GM18867 (cell line): ENCODE data around the gene BRF1.

Experiments
- ATAC-seq: cut with Tn5 transposase; IDR thresholded peaks from one replicate; pipeline ENCODE4 v1.9.1; 2021; ENCODE audit warnings: mild to moderate bottlenecking, moderate library complexity; ENCODE audit not compliant: unreplicated experiment

The BRF1 gene

GRCh38 chr14:105271224-105271890 is 29.4 kb downstream of the BRF1 start:
- ATAC-seq: no peak

- ATAC-seq: no peak
These were observed 31.4 kb downstream of the BRF1 start for GRCh38 chr14:105269405-105269804.

GRCh38 chr14:105268736-105269354 is 32.0 kb downstream of the BRF1 start:
- ATAC-seq: no peak

GRCh38 chr14:105267820-105268548 is 32.8 kb downstream of the BRF1 start:
- ATAC-seq: no peak

- ATAC-seq: no peak
These were observed 39.0 kb downstream of the BRF1 start for GRCh38 chr14:105261781-105262180.

- no peak for ATAC-seq
These were observed 39.8 kb downstream of the BRF1 start for GRCh38 chr14:105260959-105261358.

GRCh38 chr14:105258846-105259245 is 42.0 kb downstream of the BRF1 start:
- ATAC-seq: no peak

GRCh38 chr14:105257464-105257863 is 43.3 kb downstream of the BRF1 start:
- no peak for ATAC-seq

- ATAC-seq: no peak
These were observed 44.4 kb downstream of the BRF1 start for GRCh38 chr14:105256292-105256960.

GRCh38 chr14:105255021-105255507 is 45.7 kb downstream of the BRF1 start:
- ATAC-seq: no peak

- ATAC-seq: no peak
These were observed 47.5 kb downstream of the BRF1 start for GRCh38 chr14:105253329-105253682.

- no peak for ATAC-seq
These were observed 48.1 kb downstream of the BRF1 start for GRCh38 chr14:105252552-105253328.

- ATAC-seq: no peak
These were observed 48.9 kb downstream of the BRF1 start for GRCh38 chr14:105251920-105252319.

GRCh38 chr14:105250986-105251385 is 49.8 kb downstream of the BRF1 start:
- no peak for ATAC-seq

GRCh38 chr14:105250008-105250366 is 50.8 kb downstream of the BRF1 start:
- ATAC-seq: no peak

- no peak for ATAC-seq
These were observed 51.4 kb downstream of the BRF1 start for GRCh38 chr14:105249182-105250007.

GRCh38 chr14:105248368-105249181 is 52.2 kb downstream of the BRF1 start, which contains the start of gene BTBD6:
TSS of gene BTBD6 (plus strand) at chr14:105248533. CDS start at chr14:105248712, 179 bp downstream.
- ATAC-seq: peak; percentile 82

GRCh38 chr14:105247715-105248367 is 53.0 kb downstream of the BRF1 start:
- no peak for ATAC-seq
